Activated CD4-positive, alpha-beta T cell treated with anti-CD3 and anti-CD28 coated beads, Interleukin-2, amount 50 U/mL, for 1 hour (primary cell): ENCODE results near the gene PLPP1.
"Not testable (repeated sequence)": the region's sequence is repeated elsewhere in the genome, so short reads cannot be mapped to it uniquely, and the experiment has no call there.

Experiments
- DNase-seq: peaks from one replicate; pipeline ENCODE4 v3.0.0-alpha.2; 2020

Gene PLPP1

GRCh38 chr5:55541056-55541635, 6.4 kb upstream of the PLPP1 start:
- no peak for DNase-seq

GRCh38 chr5:55540525-55540924, 5.8 kb upstream of the PLPP1 start:
- no peak for DNase-seq

GRCh38 chr5:55540024-55540423, 5.3 kb upstream of the PLPP1 start:
- DNase-seq = no peak

- DNase-seq = no peak
These were observed 3.9 kb upstream of the PLPP1 start for GRCh38 chr5:55538661-55539060.

- DNase-seq = not testable (repeated sequence)
These were observed 2.6 kb upstream of the PLPP1 start for GRCh38 chr5:55537315-55537714.

GRCh38 chr5:55535199-55535905, 588 bp upstream of the PLPP1 start:
- DNase-seq = no peak

- no peak for DNase-seq
These were observed 986 bp downstream of the PLPP1 start for GRCh38 chr5:55533521-55534435.

GRCh38 chr5:55530669-55531068, 4.1 kb downstream of the PLPP1 start:
- DNase-seq = no peak

- DNase-seq = no peak
These were observed 9.9 kb downstream of the PLPP1 start for GRCh38 chr5:55524816-55525215.

GRCh38 chr5:55523293-55523692, 11.5 kb downstream of the PLPP1 start:
- DNase-seq = no peak

- DNase-seq = no peak
These were observed 12.9 kb downstream of the PLPP1 start for GRCh38 chr5:55521881-55522280.

GRCh38 chr5:55520117-55520839, 14.5 kb downstream of the PLPP1 start:
- DNase-seq = no peak

GRCh38 chr5:55518831-55519390, 15.9 kb downstream of the PLPP1 start:
- no peak for DNase-seq

- no peak for DNase-seq
These were observed 17.0 kb downstream of the PLPP1 start for GRCh38 chr5:55517804-55518203.

- DNase-seq = no peak
These were observed 23.8 kb downstream of the PLPP1 start for GRCh38 chr5:55511010-55511409.

GRCh38 chr5:55510523-55510880, 24.3 kb downstream of the PLPP1 start:
- DNase-seq = no peak

- no peak for DNase-seq
These were observed 24.8 kb downstream of the PLPP1 start for GRCh38 chr5:55509796-55510522.

GRCh38 chr5:55509097-55509496, 25.7 kb downstream of the PLPP1 start:
- no peak for DNase-seq

- DNase-seq = no peak
These were observed 27.2 kb downstream of the PLPP1 start for GRCh38 chr5:55507574-55507973.

- DNase-seq = not testable (repeated sequence)
These were observed 29.1 kb downstream of the PLPP1 start for GRCh38 chr5:55505711-55506110.

- not testable (repeated sequence) for DNase-seq
These were observed 30.8 kb downstream of the PLPP1 start for GRCh38 chr5:55503917-55504316.

- DNase-seq = no peak
These were observed 32.0 kb downstream of the PLPP1 start for GRCh38 chr5:55502759-55503158.
